ENCODE results near the gene BAIAP2L1.

GRCh38 chr7:98334081-98334480 lies 66.8 kb downstream of the BAIAP2L1 start:
- no peak for TF ChIP-seq POLR2AphosphoS5 (IDR thresholded peaks at IDR 0.05; ENCODE audit: low read depth, low read length)
- no peak for TF ChIP-seq POLR2A (IDR thresholded peaks at IDR 0.05; ENCODE audit: low read depth, low read length)
